SU-DHL-6 (cell line): Measurements from ENCODE around the gene TBX3.

Experiments
- H2AFZ ChIP-seq: fragments of 200-600 bp; sonication (generic); 2 replicates; pipeline ENCODE4 v1.6.1; 2014; ENCODE audit warnings: low read depth, mild to moderate bottlenecking, moderate library complexity, mixed read lengths, antibody characterized with exemption, low read length; ENCODE audit not compliant: severe bottlenecking
- H3F3A ChIP-seq: fragments of 200-600 bp; shearing (Covaris generic); 2 replicates; pipeline ENCODE4 v1.6.0; 2016; ENCODE audit warnings: antibody characterized with exemption, mild to moderate bottlenecking; ENCODE audit not compliant: insufficient read depth
- H3K27ac ChIP-seq: fragments of 200-600 bp; sonication (generic); 2 replicates; pipeline ENCODE4 v1.5.1; 2016; ENCODE audit warnings: low read depth, mild to moderate bottlenecking, low read length, moderate library complexity, mixed read lengths
- H3K27me3 ChIP-seq: fragments of 200-600 bp; sonication (generic), shearing (Covaris generic); 2 replicates; pipeline ENCODE4 v1.6.0; 2014; ENCODE audit warnings: mild to moderate bottlenecking, low read length
- H3K36me3 ChIP-seq: fragments of 200-600 bp; sonication (generic); 2 replicates; pipeline ENCODE4 v1.6.1; 2014; ENCODE audit warnings: mild to moderate bottlenecking, low read length, mixed read lengths
- H3K4me2 ChIP-seq: fragments of 300-600, 200-600 bp; shearing (Covaris generic), sonication (generic); 2 replicates; pipeline ENCODE4 v1.6.0; 2014; ENCODE audit warnings: low read length, low read depth, mild to moderate bottlenecking; ENCODE audit not compliant: poor library complexity, severe bottlenecking
- H3K4me3 ChIP-seq: fragments of 200-600 bp; sonication (generic); 2 replicates; pipeline ENCODE4 v1.5.1; 2014; ENCODE audit warnings: antibody characterized with exemption, low read length, mild to moderate bottlenecking, mixed read lengths; ENCODE audit not compliant: insufficient read depth, poor library complexity, severe bottlenecking
- H3K79me2 ChIP-seq: fragments of 200-600 bp; sonication (generic); 2 replicates; pipeline ENCODE4 v1.6.1; 2014; ENCODE audit warnings: mild to moderate bottlenecking, low read length, moderate library complexity; ENCODE audit not compliant: insufficient read depth
- H3K9ac ChIP-seq: fragments of 200-600 bp; sonication (generic); 2 replicates; pipeline ENCODE4 v1.7.0; 2014; ENCODE audit warnings: mild to moderate bottlenecking, low read length
- H3K9me2 ChIP-seq: fragments of 200-600 bp; sonication (generic); replicated peaks from 2 replicates; pipeline ENCODE4 v1.6.1; 2014; ENCODE audit warnings: low read length; ENCODE audit not compliant: insufficient read depth
- H3K9me3 ChIP-seq: fragments of 200-600 bp; sonication (generic); 2 replicates; pipeline ENCODE4 v1.6.1; 2014; ENCODE audit warnings: low read length, mixed read lengths; ENCODE audit not compliant: insufficient read depth
- H4K20me1 ChIP-seq: fragments of 200-600 bp; sonication (generic); 2 replicates; pipeline ENCODE4 v1.6.1; 2014; ENCODE audit warnings: low read depth, mild to moderate bottlenecking, antibody characterized with exemption, low read length, moderate library complexity, mixed read lengths
- EZH2phosphoT487 ChIP-seq: fragments of 200-600 bp; sonication (generic), shearing (Covaris generic); conservative IDR thresholded peaks from 2 replicates; pipeline ENCODE4 v1.6.1; 2018; ENCODE audit warnings: mild to moderate bottlenecking, antibody characterized with exemption, low read length, moderate library complexity, mixed read lengths
- TF ChIP-seq, protein P1 (sequence below): fragments of 200-600 bp; sonication (generic); IDR thresholded peaks from one replicate; pipeline ENCODE4 v1.5.1; 2017; ENCODE audit warnings: antibody characterized with exemption, mild to moderate bottlenecking, low read length, moderate library complexity; ENCODE audit not compliant: insufficient read depth, poor library complexity, severe bottlenecking

Gene TBX3

DNA sequence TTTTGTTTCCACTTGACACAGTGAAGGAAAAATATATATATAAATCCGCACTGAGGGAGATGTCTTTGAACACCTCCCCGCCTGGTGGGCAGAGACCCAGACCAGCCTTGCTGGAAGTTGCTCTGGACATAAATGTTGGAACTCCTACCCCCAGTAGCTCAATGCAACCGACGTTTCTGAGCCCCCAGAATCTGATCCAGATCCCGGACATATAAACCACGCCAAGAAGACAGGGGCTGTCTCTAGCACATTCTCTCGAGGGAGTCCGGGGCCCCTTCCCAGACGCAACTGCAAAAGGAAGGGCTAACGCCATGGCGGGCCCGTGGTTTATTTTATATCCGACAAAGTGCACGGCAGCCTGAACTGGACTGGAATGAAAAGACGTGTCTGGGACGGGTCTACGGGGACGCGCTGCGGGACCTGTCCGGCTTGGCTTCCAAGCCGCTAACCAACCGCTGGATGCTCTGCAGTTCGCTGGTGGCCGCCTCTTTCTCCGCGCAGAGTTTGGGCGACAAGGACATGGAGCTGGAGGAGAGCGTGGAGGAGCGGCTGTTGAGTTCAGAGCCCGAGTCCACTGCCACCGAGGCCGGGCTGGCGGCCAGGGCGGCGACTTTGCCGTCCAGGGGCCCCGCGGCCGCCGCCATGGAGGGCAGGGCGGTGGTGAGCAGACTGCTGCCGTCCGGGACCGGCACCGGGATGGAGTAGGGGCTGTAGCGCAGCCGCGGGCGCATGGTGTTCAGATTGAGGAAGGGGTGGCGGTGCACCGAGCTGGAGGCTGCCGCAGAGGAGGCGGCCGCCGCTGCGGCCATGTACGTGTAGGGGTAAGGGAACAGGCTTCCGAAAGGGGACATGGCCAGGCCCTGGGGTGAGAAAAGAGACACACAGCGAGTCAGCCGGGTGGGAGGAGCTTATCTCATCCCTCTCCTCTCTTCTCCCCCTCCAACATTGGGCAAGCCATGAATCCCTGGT is 12.2 kb downstream of the TBX3 start:
- no peaks in the 10 kb centered on the region for H3K9me3 ChIP-seq
- no peak overlapping the region for H3K27ac ChIP-seq
- H3F3A ChIP-seq = no peaks in the 10 kb centered on the region
- H3K4me3 ChIP-seq = no peak overlapping the region
- H3K27me3 ChIP-seq = no peaks in the 10 kb centered on the region
- no peaks in the 10 kb centered on the region for H3K79me2 ChIP-seq
- no peak overlapping the region for H3K4me2 ChIP-seq
- no peak overlapping the region for H2AFZ ChIP-seq
- H4K20me1 ChIP-seq = no peaks in the 10 kb centered on the region
- H3K9me2 ChIP-seq = no peaks in the 10 kb centered on the region
- TF ChIP-seq EZH2phosphoT487 = no peak
- TF ChIP-seq, protein P1, sequence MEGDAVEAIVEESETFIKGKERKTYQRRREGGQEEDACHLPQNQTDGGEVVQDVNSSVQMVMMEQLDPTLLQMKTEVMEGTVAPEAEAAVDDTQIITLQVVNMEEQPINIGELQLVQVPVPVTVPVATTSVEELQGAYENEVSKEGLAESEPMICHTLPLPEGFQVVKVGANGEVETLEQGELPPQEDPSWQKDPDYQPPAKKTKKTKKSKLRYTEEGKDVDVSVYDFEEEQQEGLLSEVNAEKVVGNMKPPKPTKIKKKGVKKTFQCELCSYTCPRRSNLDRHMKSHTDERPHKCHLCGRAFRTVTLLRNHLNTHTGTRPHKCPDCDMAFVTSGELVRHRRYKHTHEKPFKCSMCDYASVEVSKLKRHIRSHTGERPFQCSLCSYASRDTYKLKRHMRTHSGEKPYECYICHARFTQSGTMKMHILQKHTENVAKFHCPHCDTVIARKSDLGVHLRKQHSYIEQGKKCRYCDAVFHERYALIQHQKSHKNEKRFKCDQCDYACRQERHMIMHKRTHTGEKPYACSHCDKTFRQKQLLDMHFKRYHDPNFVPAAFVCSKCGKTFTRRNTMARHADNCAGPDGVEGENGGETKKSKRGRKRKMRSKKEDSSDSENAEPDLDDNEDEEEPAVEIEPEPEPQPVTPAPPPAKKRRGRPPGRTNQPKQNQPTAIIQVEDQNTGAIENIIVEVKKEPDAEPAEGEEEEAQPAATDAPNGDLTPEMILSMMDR = no peak
- H3K9ac ChIP-seq = no peak overlapping the region
- H3K36me3 ChIP-seq = no peaks in the 10 kb centered on the region

DNA sequence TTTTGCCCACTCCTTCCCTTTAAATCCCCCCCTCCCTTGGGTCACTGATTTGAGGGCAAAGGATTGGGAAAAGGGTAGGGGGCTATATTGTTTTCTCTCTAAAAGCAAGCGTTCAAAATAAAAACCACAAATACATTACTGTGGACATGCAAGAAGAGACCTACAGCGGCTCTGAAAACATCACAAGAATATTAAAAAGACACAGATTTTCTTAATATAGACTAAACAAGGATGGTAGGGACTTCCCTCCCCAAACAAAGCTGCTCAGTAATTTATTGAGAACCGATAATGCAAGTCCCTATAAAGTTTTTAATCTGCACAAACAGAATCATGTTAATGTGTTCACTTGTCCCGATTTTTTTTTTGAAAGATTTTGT is 12.9 kb downstream of the TBX3 start:
- Histone ChIP-seq H3K4me2 (no peak overlapping the region), H3K27ac (no peak overlapping the region), H3K4me3 (no peak overlapping the region), H2AFZ (no peak overlapping the region), H3K36me3 (no peaks in the 10 kb centered on the region), H3K27me3 (no peaks in the 10 kb centered on the region), H4K20me1 (no peaks in the 10 kb centered on the region), H3K9me3 (no peaks in the 10 kb centered on the region), H3F3A (no peaks in the 10 kb centered on the region), H3K9me2 (no peaks in the 10 kb centered on the region), H3K79me2 (no peaks in the 10 kb centered on the region), H3K9ac (no peak overlapping the region)
- TF ChIP-seq EZH2phosphoT487 = no peak
- TF ChIP-seq, protein P1 = no peak

- Histone ChIP-seq H3F3A (no peaks in the 10 kb centered on the region), H3K36me3 (no peaks in the 10 kb centered on the region), H3K27ac (no peak overlapping the region), H2AFZ (no peak overlapping the region), H3K27me3 (no peaks in the 10 kb centered on the region), H3K9ac (no peak overlapping the region), H3K4me2 (no peak overlapping the region), H4K20me1 (no peaks in the 10 kb centered on the region), H3K4me3 (no peak overlapping the region), H3K79me2 (no peaks in the 10 kb centered on the region), H3K9me2 (no peaks in the 10 kb centered on the region), H3K9me3 (no peaks in the 10 kb centered on the region)
- TF ChIP-seq, protein P1 = no peak
- TF ChIP-seq EZH2phosphoT487 = no peak
Observed at GRCh38 chr12:114670291-114670980, 13.5 kb downstream of the TBX3 start.
